IMR-90 (cell line): ENCODE data around the gene WIPF1. TPM values are rescaled to one million over a fixed set of nuclear protein-coding genes. Genes with fewer than 3 reads are reported as not detected.

ENCODE experiments used
- ATAC-seq: fragments of 200-7000 bp; cut with Tn5 transposase; 2 replicates; pipeline ENCODE4 v1.9.1; 2020; ENCODE audit warnings: low read depth, mild to moderate bottlenecking, moderate library complexity
- BruUV-seq: library from RNA; stranded (reverse); fragments of 400-500 nt; replicated peaks from 2 replicates; lab custom pipeline; 2021; lab: Mats Ljungman, UMichigan
- CTCF ChIA-PET: fragments of 300-600 bp; formaldehyde crosslinking; extraction: SDS; loops from one replicate; lab custom pipeline; 2021; ENCODE audit warnings: antibody characterized with exemption; lab: Yijun Ruan, JAX
- POLR2A ChIA-PET: fragments of 300-600 bp; sonication (Branson Sonifier 250); formaldehyde crosslinking; loops from one replicate; lab custom pipeline; 2022; ENCODE audit warnings: antibody characterized with exemption; ENCODE audit not compliant: unreplicated experiment; lab: Charles Lee
- DNase-seq: peaks from one replicate; pipeline ENCODE4 v3.0.0; 2013
- H2AFZ ChIP-seq: replicated peaks from 2 replicates; pipeline ENCODE3; 2013; ENCODE audit warnings: low read length, mild to moderate bottlenecking; ENCODE audit not compliant: poor library complexity
- H2AK5ac ChIP-seq: 2 replicates; pipeline ENCODE4 v1.6.1; 2013; ENCODE audit warnings: low read depth, low read length, inconsistent platforms
- H2AK9ac ChIP-seq: replicated peaks from 2 replicates; pipeline ENCODE3; 2013; ENCODE audit warnings: mild to moderate bottlenecking, low read depth, low read length, moderate library complexity; ENCODE audit not compliant: poor library complexity
- H2BK120ac ChIP-seq: 2 replicates; pipeline ENCODE4 v1.6.1; 2013; ENCODE audit warnings: low read depth, low read length, inconsistent platforms
- H2BK15ac ChIP-seq: 3 replicates; pipeline ENCODE4 v1.6.1; 2013; ENCODE audit warnings: low read depth, low read length, inconsistent platforms
- H2BK20ac ChIP-seq: 2 replicates; pipeline ENCODE4 v1.6.1; 2013; ENCODE audit warnings: low read depth, mild to moderate bottlenecking, inconsistent platforms, low read length, moderate library complexity
- H2BK5ac ChIP-seq: 2 replicates; pipeline ENCODE4 v1.6.1; 2013; ENCODE audit warnings: mild to moderate bottlenecking, low read depth, low read length, inconsistent platforms; ENCODE audit not compliant: poor library complexity, severe bottlenecking
- H3K14ac ChIP-seq: replicated peaks from 2 replicates; pipeline ENCODE4 v1.6.1; 2013; ENCODE audit warnings: low read depth, low read length, inconsistent platforms
- H3K18ac ChIP-seq: 2 replicates; pipeline ENCODE4 v1.6.1; 2013; ENCODE audit warnings: low read depth, low read length, control low read depth
- H3K23ac ChIP-seq: 2 replicates; pipeline ENCODE4 v1.6.1; 2013; ENCODE audit warnings: low read depth, low read length, inconsistent platforms
- H3K27ac ChIP-seq: 2 replicates; pipeline ENCODE4 v1.5.1; 2013; ENCODE audit warnings: mild to moderate bottlenecking, control low read depth, low read length; ENCODE audit not compliant: insufficient read depth
- H3K27me3 ChIP-seq: 2 replicates; pipeline ENCODE4 v1.6.1; 2013; ENCODE audit warnings: low read length; ENCODE audit not compliant: control insufficient read depth, insufficient read depth
- H3K36me3 ChIP-seq: 2 replicates; pipeline ENCODE4 v1.6.1; 2013; ENCODE audit warnings: low read length, mixed read lengths; ENCODE audit not compliant: control insufficient read depth, insufficient read depth
- H3K4ac ChIP-seq: 2 replicates; pipeline ENCODE4 v1.6.1; 2013; ENCODE audit warnings: low read depth, low read length, inconsistent platforms
- H3K4me1 ChIP-seq: 2 replicates; pipeline ENCODE4 v1.6.1; 2013; ENCODE audit warnings: low read length, mixed read lengths; ENCODE audit not compliant: control insufficient read depth, insufficient read depth
- H3K4me2 ChIP-seq: 2 replicates; pipeline ENCODE4 v1.6.1; 2013; ENCODE audit warnings: low read depth, mild to moderate bottlenecking, control low read depth, low read length, moderate library complexity
- H3K4me3 ChIP-seq: 2 replicates; pipeline ENCODE4 v1.5.1; 2013; ENCODE audit warnings: low read depth, mild to moderate bottlenecking, control low read depth, low read length, moderate library complexity; ENCODE audit not compliant: insufficient read depth
- H3K56ac ChIP-seq: 2 replicates; pipeline ENCODE4 v1.6.1; 2013; ENCODE audit warnings: low read length, inconsistent platforms; ENCODE audit not compliant: insufficient read depth; ENCODE audit errors: extremely low read depth
- H3K79me1 ChIP-seq, 2 experiments: 2 replicates each; pipeline ENCODE4 v1.6.1; 2013; ENCODE audit warnings: low read length in 2 of 2, inconsistent platforms in 1 of 2, low read depth in 1 of 2
- H3K9ac ChIP-seq: 2 replicates; pipeline ENCODE4 v1.6.1; 2013; ENCODE audit warnings: low read depth, low read length, control low read depth
- H3K9me1 ChIP-seq: 2 replicates; pipeline ENCODE4 v1.6.1; 2013; ENCODE audit warnings: low read length, inconsistent platforms; ENCODE audit not compliant: insufficient read depth
- H3K9me3 ChIP-seq: 2 replicates; pipeline ENCODE4 v1.6.1; 2013; ENCODE audit warnings: low read length; ENCODE audit not compliant: control insufficient read depth, insufficient read depth
- H4K20me1 ChIP-seq: 2 replicates; pipeline ENCODE4 v1.6.1; 2013; ENCODE audit warnings: low read length, inconsistent platforms; ENCODE audit not compliant: insufficient read depth
- H4K5ac ChIP-seq: 2 replicates; pipeline ENCODE4 v1.6.1; 2013; ENCODE audit warnings: mild to moderate bottlenecking, low read depth, low read length, control low read depth
- H4K8ac ChIP-seq, 2 experiments: 2 replicates each; pipeline ENCODE4 v1.6.1; 2013; ENCODE audit warnings: low read depth in 2 of 2, low read length in 2 of 2, control low read depth in 1 of 2, inconsistent platforms in 1 of 2
- H4K91ac ChIP-seq: 2 replicates; pipeline ENCODE4 v1.6.1; 2013; ENCODE audit warnings: low read depth, low read length, inconsistent platforms; ENCODE audit not compliant: insufficient read depth
- BHLHE40 ChIP-seq: fragments of 150-350 bp; IDR thresholded peaks from 2 replicates; pipeline ENCODE4 v1.6.1; 2016; ENCODE audit warnings: mild to moderate bottlenecking, low read depth, low read length
- CEBPB ChIP-seq: IDR thresholded peaks from 2 replicates; pipeline ENCODE4 v1.6.1; 2012; ENCODE audit warnings: low read depth, low read length, improper control_type of control experiment
- CTCF ChIP-seq: conservative IDR thresholded peaks from 2 replicates; pipeline ENCODE4 v1.5.1; 2012; ENCODE audit warnings: mild to moderate bottlenecking, low read depth, low read length, improper control_type of control experiment
- ELK1 ChIP-seq: fragments of 150-350 bp; IDR thresholded peaks from 2 replicates; pipeline ENCODE4 v1.6.1; 2016; ENCODE audit warnings: low read depth, mild to moderate bottlenecking, low read length, moderate library complexity, borderline replicate concordance
- FOS ChIP-seq: fragments of 150-350 bp; IDR thresholded peaks from 2 replicates; pipeline ENCODE4 v1.6.1; 2016; ENCODE audit warnings: low read depth, low read length
- MAFK ChIP-seq: IDR thresholded peaks from 2 replicates; pipeline ENCODE4 v1.6.1; 2012; ENCODE audit warnings: low read depth, low read length, improper control_type of control experiment
- MAZ ChIP-seq: IDR thresholded peaks from 2 replicates; pipeline ENCODE4 v1.6.1; 2012; ENCODE audit warnings: low read depth, mild to moderate bottlenecking, low read length, improper control_type of control experiment, moderate library complexity, borderline replicate concordance
- MXI1 ChIP-seq: IDR thresholded peaks from 2 replicates; pipeline ENCODE4 v1.6.1; 2012; ENCODE audit warnings: low read depth, mild to moderate bottlenecking, low read length, moderate library complexity, borderline replicate concordance
- POLR2A ChIP-seq: IDR thresholded peaks from 2 replicates; pipeline ENCODE4 v1.6.1; 2012; ENCODE audit warnings: mild to moderate bottlenecking, low read depth, low read length
- RAD21 ChIP-seq: IDR thresholded peaks from 2 replicates; pipeline ENCODE4 v1.6.1; 2012; ENCODE audit warnings: low read length, improper control_type of control experiment
- RCOR1 ChIP-seq: IDR thresholded peaks from 2 replicates; pipeline ENCODE4 v1.6.1; 2012; ENCODE audit warnings: mild to moderate bottlenecking, low read length, improper control_type of control experiment; ENCODE audit not compliant: insufficient replicate concordance
- RFX5 ChIP-seq: IDR thresholded peaks from 2 replicates; pipeline ENCODE4 v1.8.0; 2012; ENCODE audit warnings: low read depth, mild to moderate bottlenecking, low read length, moderate library complexity
- SMC3 ChIP-seq: fragments of 150-350 bp; IDR thresholded peaks from 2 replicates; pipeline ENCODE4 v1.6.1; 2016; ENCODE audit warnings: low read depth, mild to moderate bottlenecking, antibody characterized with exemption, low read length, moderate library complexity
- USF2 ChIP-seq: fragments of 150-350 bp; IDR thresholded peaks from 2 replicates; pipeline ENCODE4 v1.6.1; 2017; ENCODE audit warnings: mild to moderate bottlenecking, antibody characterized with exemption, low read length, low read depth
- WGBS, 2 experiments: methylation state at CpG; one replicate each; pipeline versions ENCODE4 v1.1.5 to v1.1.7; 2013; ENCODE audit warnings: missing lambda C conversion rate in 2 of 2; ENCODE audit not compliant: insufficient read length in 1 of 2; ENCODE audit errors: extremely low coverage in 2 of 2; 5-methylcytosine and 5-hydroxymethylcytosine counted together
- dilution Hi-C: fragments of 300-500 bp; cut with HindIII; formaldehyde crosslinking; loops from one replicate; pipeline ENCODE4 v1.14.3; 2018; ENCODE audit warnings: low sequenced_read_pairs; ENCODE audit not compliant: unreplicated experiment
- in situ Hi-C: fragments of 300-500 bp; cut with MboI; formaldehyde crosslinking; loops from 3 replicates; pipeline ENCODE4 v1.14.3; 2019; ENCODE audit warnings: low sequenced_read_pairs, inconsistent platforms, mixed read lengths
- intact Hi-C: fragments of 100-400 bp; cut with micrococcal nuclease; formaldehyde crosslinking; loops from 2 replicates; pipeline ENCODE4 v1.10.0; 2022
- polyA plus RNA-seq, 3 experiments: library from polyadenylated mRNA; depleted of rRNA; stranded (reverse); fragments of >200 nt; gene quantifications; 2 replicates each; pipeline ENCODE4 v1.2.3, GENCODE V29; 2012; ENCODE audit warnings: low replicate concordance in 1 of 3
- total RNA-seq: library from RNA; depleted of rRNA; stranded (reverse); fragments of >200 nt; gene quantifications from 2 replicates; pipeline ENCODE4 v1.2.3, GENCODE V29; 2012

The WIPF1 gene
- total and polyA plus RNA-seq, 2 of the 4 experiments (the other 2 are of a cell fraction): 2.7 to 13.5 TPM

GRCh38 chr2:174645296-174645695, 47.7 kb upstream of the WIPF1 start:
- no peak overlapping the region for H2BK15ac ChIP-seq
- no peaks in the 10 kb centered on the region for H3K27me3 ChIP-seq
- H2AK5ac ChIP-seq: no peak overlapping the region
- no peak overlapping the region for H4K5ac ChIP-seq
- no peak overlapping the region for H3K4me3 ChIP-seq
- no TSS peak for BruUV-seq
- H3K79me1 ChIP-seq: peaks cover 15 to 21% of the 10 kb centered on the region in 2 experiments
- no peak overlapping the region for H4K91ac ChIP-seq
- H3K9ac ChIP-seq: no peak overlapping the region
- no peaks in the 10 kb centered on the region for H3K9me1 ChIP-seq
- H3K36me3 ChIP-seq: no peaks in the 10 kb centered on the region; the same call in 1 of the 2 replicates
- in situ Hi-C loops: no loop called here
- H3K4me1 ChIP-seq: no peaks in the 10 kb centered on the region; the same call in 1 of the 2 replicates
- no peak overlapping the region for H2BK5ac ChIP-seq
- ChIA-PET CTCF (no interaction called here), POLR2A (no interaction called here)
- no peak overlapping the region for H2BK120ac ChIP-seq
- WGBS, 2 experiments: no CpG with 5 or more reads among the region's 2 CpGs
- intact Hi-C loops: no loop called here
- no peak overlapping the region for H3K4me2 ChIP-seq
- dilution Hi-C loops: no loop called here
- no peak for TF ChIP-seq USF2
- no peak for TF ChIP-seq MAZ
- no peak for TF ChIP-seq FOS
- TF ChIP-seq RCOR1: no peak
- no peak for TF ChIP-seq ELK1
- no peak for TF ChIP-seq SMC3
- TF ChIP-seq RFX5: no peak
- no peak for TF ChIP-seq BHLHE40
- no peak for TF ChIP-seq CTCF
- TF ChIP-seq RAD21: no peak
- no peak for TF ChIP-seq CEBPB
- no peak for TF ChIP-seq MAFK
- no peak for TF ChIP-seq POLR2A
- no peak for TF ChIP-seq MXI1
- no peak overlapping the region for H3K14ac ChIP-seq
- DNase-seq (no peak), ATAC-seq (no peak)
- H3K9me3 ChIP-seq: peaks cover 9% of the 10 kb centered on the region
- H2AK9ac ChIP-seq: no peak overlapping the region
- H2BK20ac ChIP-seq: no peak overlapping the region
- H4K8ac ChIP-seq: no peak overlapping the region
- no peak overlapping the region for H3K27ac ChIP-seq
- H2AFZ ChIP-seq: no peak overlapping the region
- H3K56ac ChIP-seq: no peak overlapping the region
- H3K4ac ChIP-seq: no peak overlapping the region
- no peak overlapping the region for H3K23ac ChIP-seq
- no peak overlapping the region for H3K18ac ChIP-seq
- H4K20me1 ChIP-seq: no peaks in the 10 kb centered on the region; the same call in 1 of the 2 replicates
